Pancreas (tissue), 10 donors: ENCODE measurements around the gene ASPM. TPM values are rescaled to one million over a fixed set of nuclear protein-coding genes. Genes with fewer than 3 reads are reported as not detected.

Experiments
- ATAC-seq, 4 donors: fragments of 200-7000 bp; cut with Tn5 transposase; one replicate each; pipeline versions ENCODE4 v1.8.0 to v1.9.1; 2020; ENCODE audit warnings: mild to moderate bottlenecking in 4 of 4, moderate library complexity in 4 of 4
- DNase-seq, 6 donors: peaks; one replicate each; pipeline ENCODE4 v3.0.0-alpha.2; 2020
- FAIRE-seq: peaks from 2 replicates; lab custom pipeline; 2012; peaks lifted over from hg19 to GRCh38; lab: Jason Lieb, UNC
- H3K27ac ChIP-seq, 4 donors: fragments of 200-600 bp; sonication (generic); 1 replicate in 3 of 4; 2 replicates in 1 of 4; pipeline versions ENCODE4 v1.5.0 to v1.8.0; 2020
- H3K27me3 ChIP-seq, 4 donors: fragments of 200-600 bp; one replicate each; pipeline ENCODE4 v1.8.0; 2021
- H3K36me3 ChIP-seq, 3 donors: fragments of 200-600 bp; sonication (generic) in 1 of 3; one replicate each; pipeline versions ENCODE4 v1.5.0 to v1.8.0; 2020 to 2021
- H3K4me1 ChIP-seq, 3 donors: fragments of 200-600 bp; one replicate each; pipeline ENCODE4 v1.8.0; 2021
- H3K4me3 ChIP-seq, 4 donors: fragments of 200-600 bp; sonication (generic) in 2 of 4; one replicate each; pipeline versions ENCODE4 v1.5.0 to v1.8.0; 2020 to 2021
- H3K9me3 ChIP-seq, 4 donors: fragments of 200-600 bp; one replicate each; pipeline ENCODE4 v1.8.0; 2021
- CTCF ChIP-seq, 4 donors: fragments of 200-600 bp; sonication (generic) in 3 of 4; IDR thresholded peaks; one replicate each; pipeline versions ENCODE4 v1.5.0 to v1.8.0; 2021; ENCODE audit warnings: antibody characterized with exemption in 4 of 4
- WGBS, 2 donors: extraction: QIAGEN DNeasy Blood & Tissue Kit; methylation state at CpG; one replicate each; pipeline ENCODE4 v1.1.7; 2013; 5-methylcytosine and 5-hydroxymethylcytosine counted together
- intact Hi-C, 3 donors: fragments of 100-400 bp; cut with DNase I; formaldehyde crosslinking; loops; one replicate each; pipeline versions ENCODE4 v1.11.1 to v1.14.2; 2022
- polyA plus RNA-seq, 2 donors: library from polyadenylated mRNA; stranded (reverse); fragments of 200-250 nt; gene quantifications; one replicate each; pipeline ENCODE4 v1.2.3, GENCODE V29; 2013
- total RNA-seq, 6 donors: library from RNA; stranded (reverse); fragmentation: NEBNext Ultra II Directional in 4 of 6; extraction: Animal tissue kit (Norgen Biotek cat#: 25700) in 4 of 6; gene quantifications; one replicate each; pipeline versions ENCODE4 v1.2.1 to v1.2.4, GENCODE V29; 2021 to 2023
- donor health status: healthy with polysubstance abuse.
- donor health status: DM: no; HTN: no; CAD: no; lungs with moderate emphysema.
- donor health status: DM: no; HTN: no; CAD: no.
- donor health status: control.
- donor health status: control.
- donor health status: Bipolar disorder and iron deficiency.
- donor health status: DM: yes; HTN: yes; CAD: no.
- donor health status: DM: no; HTN: no; CAD: no.
- donor health status: DM: no; HTN: no; CAD: no.
- donor health status: DM: yes; HTN: yes; CAD: no.

The ASPM gene
- total and polyA plus RNA-seq, 8 donors: under 0.01 to 0.72 (median 0.08) TPM

- Histone ChIP-seq H3K9me3 (no peaks in the 10 kb centered on the region), H3K4me1 (no peaks in the 10 kb centered on the region), H3K27ac (no peak overlapping the region), H3K36me3 (no peaks in the 10 kb centered on the region), H3K27me3 (no peaks in the 10 kb centered on the region), H3K4me3 (no peak overlapping the region)
- ATAC-seq: no peak
- no peak for DNase-seq
- 80 to 81% methylated on average over 4 of the region's 4 CpGs for whole genome bisulfite sequencing, 2 donors
- TF ChIP-seq CTCF (IDR thresholded peaks at IDR 0.05): no peak
- no peak for FAIRE-seq
- intact Hi-C loops: no loop called here
Measured at GRCh38 chr1:197152662-197153061, 6.2 kb upstream of the ASPM start.

DNA sequence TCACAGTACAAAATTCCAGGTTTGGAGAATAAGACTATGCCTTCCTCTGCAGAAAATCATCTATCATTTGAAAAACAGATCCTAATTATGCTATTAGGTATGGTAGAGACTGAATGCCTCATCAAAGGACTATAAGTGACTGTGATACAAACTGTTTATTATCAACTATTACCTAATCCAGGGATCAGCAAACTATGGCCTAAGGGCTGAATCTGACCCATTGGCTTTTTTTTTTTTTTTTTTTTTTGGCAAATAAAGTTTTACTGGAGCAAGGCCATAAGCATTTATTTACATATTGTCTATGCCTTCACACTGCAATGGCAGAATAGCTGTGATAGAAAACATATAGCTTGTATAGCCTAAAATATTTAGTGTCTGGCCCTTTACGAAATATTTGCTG lies 4.7 kb upstream of the ASPM start:
- Histone ChIP-seq H3K4me1 (no peaks in the 10 kb centered on the region), H3K27ac (no peak overlapping the region), H3K9me3 (no peaks in the 10 kb centered on the region), H3K27me3 (no peaks in the 10 kb centered on the region), H3K4me3 (no peak overlapping the region), H3K36me3 (no peaks in the 10 kb centered on the region)
- ATAC-seq (no peak), FAIRE-seq (no peak), DNase-seq (no peak)
- 89 to 91% methylated on average over 1 of the region's 1 CpG for WGBS, 2 donors
- intact Hi-C loops: no loop called here
- TF ChIP-seq CTCF (IDR thresholded peaks at IDR 0.05): no peak

- WGBS, 2 donors: 86 to 89% methylated on average over 3 of the region's 3 CpGs
- no peaks in the 10 kb centered on the region for H3K4me1 ChIP-seq
- ATAC-seq (no peak), FAIRE-seq (no peak), DNase-seq (no peak)
- intact Hi-C loops: no loop called here
- H3K27me3 ChIP-seq: no peaks in the 10 kb centered on the region
- H3K4me3 ChIP-seq: no peak overlapping the region
- H3K27ac ChIP-seq: no peak overlapping the region
- H3K36me3 ChIP-seq: no peaks in the 10 kb centered on the region
- no peak for TF ChIP-seq CTCF (IDR thresholded peaks at IDR 0.05)
- no peaks in the 10 kb centered on the region for H3K9me3 ChIP-seq
Measured at GRCh38 chr1:197150336-197151005, 4.0 kb upstream of the ASPM start.

DNA sequence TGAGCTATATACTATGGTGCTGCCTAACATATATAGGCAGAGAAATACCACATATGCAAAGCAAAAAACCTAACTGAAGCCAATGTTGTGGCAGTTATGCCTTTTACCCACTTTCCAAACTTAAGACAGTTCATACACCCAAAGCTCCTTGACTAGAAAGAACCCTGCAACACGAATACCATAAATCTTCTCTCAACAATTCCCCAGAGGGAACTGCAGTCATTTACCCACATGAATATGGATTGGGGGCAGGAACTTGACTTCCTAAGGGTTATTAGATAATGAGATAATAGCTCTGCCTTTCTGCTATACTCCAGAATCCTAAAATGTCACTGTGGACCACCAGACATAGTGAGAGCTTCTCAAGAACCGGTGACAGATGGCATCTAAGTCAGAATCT lies 2.9 kb upstream of the ASPM start:
- H3K4me3 ChIP-seq: no peak overlapping the region
- no peaks in the 10 kb centered on the region for H3K9me3 ChIP-seq
- no peak for FAIRE-seq
- no peaks in the 10 kb centered on the region for H3K27me3 ChIP-seq
- H3K27ac ChIP-seq: no peak overlapping the region
- H3K4me1 ChIP-seq: no peaks in the 10 kb centered on the region
- no peak for ATAC-seq
- WGBS, 2 donors: 71 to 82% methylated on average over 2 of the region's 2 CpGs
- no peak for DNase-seq
- H3K36me3 ChIP-seq: no peaks in the 10 kb centered on the region
- intact Hi-C loops: no loop called here
- TF ChIP-seq CTCF (IDR thresholded peaks at IDR 0.05): no peak

GRCh38 chr1:197145446-197146024 lies 934 bp downstream of the ASPM start:
- DNase-seq: no peak
- no peak for FAIRE-seq
- H3K9me3 ChIP-seq: no peaks in the 10 kb centered on the region
- H3K4me3 ChIP-seq: peak overlapping the region in 3 of 4 donors; percentile 45 to 83 (median 52)
- WGBS, 2 donors: 29 to 32% methylated on average over 11 of the region's 11 CpGs
- H3K36me3 ChIP-seq: no peaks in the 10 kb centered on the region
- no peaks in the 10 kb centered on the region for H3K27me3 ChIP-seq
- H3K4me1 ChIP-seq: no peaks in the 10 kb centered on the region
- no peak for ATAC-seq
- no peak overlapping the region for H3K27ac ChIP-seq
- intact Hi-C loops: no loop called here
- no peak for TF ChIP-seq CTCF (IDR thresholded peaks at IDR 0.05)
